WTC11 (cell line): Measurements from ENCODE around the gene NUMA1. TPM values are rescaled to one million over a fixed set of nuclear protein-coding genes. Genes with fewer than 3 reads are reported as not detected.

ENCODE experiments used
- ATAC-seq: fragments of 200-7000 bp; cut with Tn5 transposase; 2 replicates; pipeline ENCODE4 v1.10.0; 2021; ENCODE audit warnings: mild to moderate bottlenecking, moderate library complexity
- CTCF ChIA-PET: fragments of 300-600 bp; sonication (Branson Sonifier 250); formaldehyde crosslinking; loops from one replicate; lab custom pipeline; 2021; ENCODE audit warnings: antibody characterized with exemption; lab: Charles Lee
- POLR2A ChIA-PET: fragments of 350-600 bp; sonication (Branson Sonifier 250); formaldehyde crosslinking; loops from one replicate; lab custom pipeline; 2021; ENCODE audit warnings: antibody characterized with exemption; lab: Charles Lee
- DNase-seq: peaks from one replicate; pipeline ENCODE4 v3.0.0; 2021; ENCODE audit warnings: low spot score
- H3K27ac Mint-ChIP-seq: 2 replicates; pipeline ENCODE4 v1.8.0; 2021; ENCODE audit warnings: mixed read lengths
- H3K27me3 Mint-ChIP-seq: 2 replicates; pipeline ENCODE4 v1.8.0; 2021; ENCODE audit warnings: low read depth, mild to moderate bottlenecking, moderate library complexity, mixed read lengths
- H3K36me3 Mint-ChIP-seq: 2 replicates; pipeline ENCODE4 v1.8.0; 2021; ENCODE audit warnings: mixed read lengths
- H3K4me1 Mint-ChIP-seq: 2 replicates; pipeline ENCODE4 v1.8.0; 2022; ENCODE audit warnings: mixed read lengths
- H3K4me3 Mint-ChIP-seq: 2 replicates; pipeline ENCODE4 v1.8.0; 2021; ENCODE audit warnings: mild to moderate bottlenecking, moderate library complexity, mixed read lengths
- H3K9me3 Mint-ChIP-seq: 2 replicates; pipeline ENCODE4 v1.8.0; 2021; ENCODE audit warnings: mixed read lengths
- AFF4 ChIP-seq: sonication (generic); formaldehyde crosslinking; IDR thresholded peaks from 2 replicates; pipeline ENCODE4 v1.8.1; 2023; ENCODE audit warnings: mild to moderate bottlenecking, missing genetic modification reagents, borderline replicate concordance
- ATF1 ChIP-seq: sonication (generic); formaldehyde crosslinking; IDR thresholded peaks from 2 replicates; pipeline ENCODE4 v1.8.1; 2023; ENCODE audit warnings: mild to moderate bottlenecking, moderate library complexity, missing genetic modification reagents
- E2F1 ChIP-seq: sonication (generic); formaldehyde crosslinking; IDR thresholded peaks from 2 replicates; pipeline ENCODE4 v1.8.0; 2022; ENCODE audit warnings: mild to moderate bottlenecking, missing genetic modification reagents
- FOXK1 ChIP-seq: sonication (generic); formaldehyde crosslinking; IDR thresholded peaks from 2 replicates; pipeline ENCODE4 v1.8.0; 2022; ENCODE audit warnings: mild to moderate bottlenecking, moderate library complexity, missing genetic modification reagents
- FOXP1 ChIP-seq: sonication (generic); formaldehyde crosslinking; IDR thresholded peaks from 2 replicates; pipeline ENCODE4 v1.8.0; 2022; ENCODE audit warnings: missing genetic modification reagents, mild to moderate bottlenecking, moderate library complexity, borderline replicate concordance
- GTF2I ChIP-seq: fragments of 250-450 bp; sonication (Bioruptor Pico); conservative IDR thresholded peaks from 2 replicates; pipeline ENCODE4 v1.4.0; 2021; ENCODE audit warnings: mild to moderate bottlenecking
- HMGXB4 ChIP-seq: sonication (generic); formaldehyde crosslinking; IDR thresholded peaks from 2 replicates; pipeline ENCODE4 v1.8.1; 2023; ENCODE audit warnings: mild to moderate bottlenecking, moderate library complexity, missing genetic modification reagents
- IRF2 ChIP-seq: sonication (generic); formaldehyde crosslinking; IDR thresholded peaks from 2 replicates; pipeline ENCODE4 v1.8.0; 2022; ENCODE audit warnings: low read depth, missing genetic modification reagents, borderline replicate concordance
- JAZF1 ChIP-seq: fragments of 250-450 bp; sonication (Bioruptor Pico); IDR thresholded peaks from 2 replicates; pipeline ENCODE4 v1.9.0; 2021; ENCODE audit warnings: moderate library complexity, mild to moderate bottlenecking, inconsistent platforms
- JUN ChIP-seq: sonication (generic); formaldehyde crosslinking; IDR thresholded peaks from 2 replicates; pipeline ENCODE4 v1.8.0; 2023; ENCODE audit warnings: mild to moderate bottlenecking, missing genetic modification reagents
- MAX ChIP-seq: sonication (generic); formaldehyde crosslinking; IDR thresholded peaks from 2 replicates; pipeline ENCODE4 v1.8.0; 2022; ENCODE audit warnings: mild to moderate bottlenecking, missing genetic modification reagents
- MLX ChIP-seq: sonication (generic); formaldehyde crosslinking; IDR thresholded peaks from 2 replicates; pipeline ENCODE4 v1.8.1; 2023; ENCODE audit warnings: mild to moderate bottlenecking, missing genetic modification reagents, moderate library complexity
- NR3C1 ChIP-seq: sonication (generic); formaldehyde crosslinking; conservative IDR thresholded peaks from 2 replicates; pipeline ENCODE4 v1.8.1; 2023; ENCODE audit warnings: low read depth, mild to moderate bottlenecking, missing genetic modification reagents
- SMAD3 ChIP-seq: sonication (generic); formaldehyde crosslinking; IDR thresholded peaks from 2 replicates; pipeline ENCODE4 v1.8.0; 2022; ENCODE audit warnings: missing genetic modification reagents, mild to moderate bottlenecking, borderline replicate concordance
- TEAD1 ChIP-seq: sonication (generic); formaldehyde crosslinking; IDR thresholded peaks from 2 replicates; pipeline ENCODE4 v1.8.0; 2022; ENCODE audit warnings: mild to moderate bottlenecking, missing genetic modification reagents
- ZNF121 ChIP-seq: sonication (generic); formaldehyde crosslinking; IDR thresholded peaks from 2 replicates; pipeline ENCODE4 v1.8.0; 2023; ENCODE audit warnings: missing genetic modification reagents
- ZNF232 ChIP-seq: sonication (generic); formaldehyde crosslinking; IDR thresholded peaks from 2 replicates; pipeline ENCODE4 v1.8.0; 2022; ENCODE audit warnings: mild to moderate bottlenecking, missing genetic modification reagents
- ZNF281 ChIP-seq: sonication (generic); formaldehyde crosslinking; IDR thresholded peaks from 2 replicates; pipeline ENCODE4 v1.8.0; 2023; ENCODE audit warnings: mild to moderate bottlenecking, missing genetic modification reagents
- ZNF396 ChIP-seq: fragments of 250-450 bp; sonication (Bioruptor Pico); IDR thresholded peaks from 2 replicates; pipeline ENCODE4 v1.8.0; 2021; ENCODE audit warnings: mild to moderate bottlenecking, moderate library complexity, borderline replicate concordance
- total RNA-seq: library from RNA; stranded (reverse); gene quantifications from 3 replicates; pipeline ENCODE4 v1.2.3, GENCODE V29; 2021

NUMA1 gene
- total RNA-seq, 1 experiment from 2014 or later, result 147 TPM

GRCh38 chr11:72102946-72103753 is 22.8 kb upstream of the NUMA1 start, which contains the start of gene LAMTOR1 (continued):
- peak; percentile 28; the same call in 1 of the 2 replicates for TF ChIP-seq HMGXB4
- TF ChIP-seq FOXK1 (CRISPR knock-in tag), result peak; percentile 68
- TF ChIP-seq MAX (CRISPR knock-in tag), result 0 out of 2 replicates have a peak, but pooled peaks have one; percentile 54
- peak; percentile 11; the same call in 1 of the 2 replicates for TF ChIP-seq SMAD3 (CRISPR knock-in tag)
- 0 out of 2 replicates have a peak, but pooled peaks have one; percentile 24 for TF ChIP-seq ZNF232 (CRISPR knock-in tag)
- TF ChIP-seq ZNF396 (CRISPR knock-in tag), result no peak
- TF ChIP-seq TEAD1 (CRISPR knock-in tag), result peak; percentile 52; the same call in 1 of the 2 replicates

GRCh38 chr11:72102631-72102945 is 22.2 kb upstream of the NUMA1 start:
- Mint-ChIP-seq H3K9me3 (no peaks in the 10 kb centered on the region), H3K4me3 (peak overlapping the region; percentile 95), H3K4me1 (peaks cover 27% of the 10 kb centered on the region), H3K36me3 (peaks cover 17% of the 10 kb centered on the region), H3K27me3 (no peaks in the 10 kb centered on the region), H3K27ac (peak overlapping the region; percentile 98)
- ChIA-PET POLR2A (no interaction called here), CTCF (interaction anchor here (1.4 to 3.4 kb wide), 2 partner anchors 11 to 77 kb away, joined by 7 to 18 read pairs; no protein-coding TSS in a partner anchor)
- DNase-seq (no peak), ATAC-seq (no peak)
- TF ChIP-seq IRF2 (CRISPR knock-in tag) (no peak), GTF2I (0 out of 2 replicates have a peak, but pooled peaks have one; percentile 46)

GRCh38 chr11:72102162-72102561 is 21.8 kb upstream of the NUMA1 start:
- Mint-ChIP-seq H3K9me3 (no peaks in the 10 kb centered on the region), H3K27ac (peak overlapping the region; percentile 98), H3K4me1 (peaks cover 27% of the 10 kb centered on the region), H3K27me3 (no peaks in the 10 kb centered on the region), H3K4me3 (peak overlapping the region; percentile 95), H3K36me3 (peaks cover 18% of the 10 kb centered on the region)
- POLR2A ChIA-PET, result no interaction called here
- ATAC-seq (no peak), DNase-seq (no peak)
- CTCF ChIA-PET, result interaction anchor here (1.4 to 3.4 kb wide), 2 partner anchors 11 to 77 kb away, joined by 7 to 18 read pairs; no protein-coding TSS in a partner anchor
- TF ChIP-seq NR3C1 (CRISPR knock-in tag) (no peak), JAZF1 (no peak), ATF1 (CRISPR knock-in tag) (no peak), JUN (CRISPR knock-in tag) (no peak), AFF4 (CRISPR knock-in tag) (no peak), E2F1 (CRISPR knock-in tag) (no peak), MLX (CRISPR knock-in tag) (no peak), HMGXB4 (no peak), ZNF121 (CRISPR knock-in tag) (no peak), ZNF281 (no peak), FOXP1 (no peak)
